ENCODE data around the gene OTOF. TPM values are rescaled to one million over a fixed set of nuclear protein-coding genes. Genes with fewer than 3 reads are reported as not detected.

Gene OTOF
- total and polyA plus RNA-seq, 2 of the 13 experiments (the other 11 are each of a cell fraction or from before 2014, with no cell fraction given): 0.04 TPM; not detected in 1

- Histone ChIP-seq H3K79me2 (ENCODE audit: insufficient read depth, low read length) (no peaks in the 10 kb centered on the region), H3K9me3 (ENCODE audit: low read length) (no peaks in the 10 kb centered on the region), H3K4me3 (replicated peaks in 1 of 3; ENCODE audit: insufficient read depth in 1 of 3, low read depth in 2 of 3, low read length in 3 of 3) (no peak overlapping the region), H3K4me2 (ENCODE audit: low read depth, low read length) (no peak overlapping the region), H3K27ac (ENCODE audit: extremely low read length, insufficient read depth, low read length) (no peak overlapping the region), H2AFZ (ENCODE audit: low read length) (no peak overlapping the region), H4K20me1 (ENCODE audit: insufficient read depth, low read length) (no peaks in the 10 kb centered on the region), H3K36me3 (replicated peaks in 1 of 2; ENCODE audit: control insufficient read depth in 1 of 2, insufficient read depth in 2 of 2, low read length in 2 of 2) (no peaks in the 10 kb centered on the region), H3K9ac (ENCODE audit: insufficient read depth, low read depth, low read length) (no peak overlapping the region), H3K27me3 (ENCODE audit: control insufficient read depth in 1 of 2, insufficient read depth in 2 of 2, low read length in 2 of 2) (peaks cover 16 to 63% of the 10 kb centered on the region in 2 experiments; a peak in 3 of 5 replicates), H3K4me1 (ENCODE audit: insufficient read depth, low read length) (no peaks in the 10 kb centered on the region)
- ChIA-PET POLR2A (no interaction called here), CTCF (ENCODE audit: low intra/inter-chr PET ratio, low total read pairs) (no interaction called here)
- no TSS peak for BruUV-seq (replicated peaks)
- intact Hi-C loops (cut with micrococcal nuclease; ENCODE audit: unreplicated experiment) (no loop called here), in situ Hi-C loops (cut with HindIII; ENCODE audit: extremely low pct_ligation_motif_present, low pct_unique_long_range_greater_than_20kb) (no loop called here)
- DNase-seq (ENCODE audit: low spot score): no peak
- 11% methylated on average over 1 of the region's 1 CpG for WGBS (ENCODE audit: low lambda C conversion rate)
- ATAC-seq: no peak
- TF ChIP-seq TRIM24 (CRISPR knock-in tag; IDR thresholded peaks at IDR 0.05): no peak
- no peak for TF ChIP-seq MLXIP (CRISPR knock-in tag; IDR thresholded peaks at IDR 0.05; ENCODE audit: borderline replicate concordance)
- no peak for TF ChIP-seq ZNF430 (CRISPR knock-in tag; IDR thresholded peaks at IDR 0.05)
- 0 out of 2 replicates have a peak, but pooled peaks have one; percentile 27 for TF ChIP-seq FOXA1 (IDR thresholded peaks at IDR 0.05)
- no peak for TF ChIP-seq FOXA1 (CRISPR knock-in tag; IDR thresholded peaks at IDR 0.05)
- TF ChIP-seq ZFYVE20 (CRISPR knock-in tag; IDR thresholded peaks at IDR 0.05; ENCODE audit: borderline replicate concordance, low read depth): no peak
- TF ChIP-seq NONO (IDR thresholded peaks at IDR 0.05): 0 out of 2 replicates have a peak, but pooled peaks have one; percentile 83
- no peak for TF ChIP-seq NONO (CRISPR knock-in tag; conservative IDR thresholded peaks at IDR 0.05)
- TF ChIP-seq PHB2 (IDR thresholded peaks at IDR 0.05; ENCODE audit: partially characterized antibody): peak; percentile 69
- TF ChIP-seq NBN (conservative IDR thresholded peaks at IDR 0.05): peak; percentile 90; the same call in 1 of the 2 replicates
- TF ChIP-seq ZNF841 (CRISPR knock-in tag; IDR thresholded peaks at IDR 0.05; ENCODE audit: borderline replicate concordance): no peak
- TF ChIP-seq IRX3 (CRISPR knock-in tag; IDR thresholded peaks at IDR 0.05; ENCODE audit: borderline replicate concordance, low read depth): no peak
- 0 out of 2 replicates have a peak, but pooled peaks have one; percentile 35 for TF ChIP-seq PLRG1 (conservative IDR thresholded peaks at IDR 0.05)
- 0 out of 2 replicates have a peak, but pooled peaks have one; percentile 13 for TF ChIP-seq ATF7 (IDR thresholded peaks at IDR 0.05)
- no peak for TF ChIP-seq ATF7 (CRISPR knock-in tag; IDR thresholded peaks at IDR 0.05)
- 0 out of 2 replicates have a peak, but pooled peaks have one; percentile 36 for TF ChIP-seq TRIM22 (IDR thresholded peaks at IDR 0.05)
- no peak for TF ChIP-seq IRF1 (CRISPR knock-in tag; IDR thresholded peaks at IDR 0.05; ENCODE audit: low read depth)
- FAIRE-seq: no peak
Measured at GRCh38 chr2:26526105-26526504, 48.2 kb upstream of the OTOF start.

Data from HepG2 (cell line).